GM12801 (cell line): ENCODE measurements around the gene RELL2.
A peak's percentile ranks its signal among the peaks of the same experiment; 100 is the strongest.

ENCODE experiments used
- TF ChIP-seq, protein P1 (sequence below): IDR thresholded peaks from one replicate; pipeline ENCODE4 v1.5.1; 2011; ENCODE audit warnings: control low read depth; ENCODE audit not compliant: insufficient read length; ENCODE audit errors: extremely low read depth

Gene RELL2

DNA sequence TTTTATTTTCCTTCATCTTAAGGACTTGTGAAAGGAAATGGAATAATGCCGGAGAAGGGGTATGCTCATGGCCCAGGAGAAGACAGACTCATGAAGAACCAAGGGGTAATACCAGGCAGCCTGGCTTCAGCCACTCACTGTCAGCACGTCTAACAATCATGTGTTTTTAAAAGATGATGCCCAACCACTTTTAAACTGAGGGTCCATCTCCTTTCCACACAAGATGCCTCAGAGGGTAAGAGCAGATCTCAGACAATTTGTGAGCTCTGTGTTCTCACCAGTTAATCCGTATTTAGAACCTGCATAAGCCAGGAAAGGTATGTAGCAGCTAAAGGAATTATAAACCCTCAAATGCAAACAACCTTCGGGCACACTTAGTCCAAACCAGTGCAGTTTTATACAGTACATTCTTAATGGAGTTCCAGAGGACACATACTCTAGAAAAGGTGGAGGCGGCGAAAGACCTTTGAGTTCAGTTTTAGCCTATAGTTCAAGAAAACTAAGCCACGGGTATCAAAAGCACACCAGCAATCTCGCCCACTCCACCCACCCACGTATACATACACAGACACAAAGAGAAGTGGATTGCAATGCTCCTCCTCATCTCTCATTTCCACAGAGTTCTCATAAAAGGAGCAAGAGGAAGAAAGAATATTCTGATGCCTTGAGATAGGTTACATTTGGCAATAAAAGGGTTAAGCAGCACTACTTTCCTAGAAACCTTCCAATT, 20.6 kb upstream of the RELL2 start:
- TF ChIP-seq, protein P1, sequence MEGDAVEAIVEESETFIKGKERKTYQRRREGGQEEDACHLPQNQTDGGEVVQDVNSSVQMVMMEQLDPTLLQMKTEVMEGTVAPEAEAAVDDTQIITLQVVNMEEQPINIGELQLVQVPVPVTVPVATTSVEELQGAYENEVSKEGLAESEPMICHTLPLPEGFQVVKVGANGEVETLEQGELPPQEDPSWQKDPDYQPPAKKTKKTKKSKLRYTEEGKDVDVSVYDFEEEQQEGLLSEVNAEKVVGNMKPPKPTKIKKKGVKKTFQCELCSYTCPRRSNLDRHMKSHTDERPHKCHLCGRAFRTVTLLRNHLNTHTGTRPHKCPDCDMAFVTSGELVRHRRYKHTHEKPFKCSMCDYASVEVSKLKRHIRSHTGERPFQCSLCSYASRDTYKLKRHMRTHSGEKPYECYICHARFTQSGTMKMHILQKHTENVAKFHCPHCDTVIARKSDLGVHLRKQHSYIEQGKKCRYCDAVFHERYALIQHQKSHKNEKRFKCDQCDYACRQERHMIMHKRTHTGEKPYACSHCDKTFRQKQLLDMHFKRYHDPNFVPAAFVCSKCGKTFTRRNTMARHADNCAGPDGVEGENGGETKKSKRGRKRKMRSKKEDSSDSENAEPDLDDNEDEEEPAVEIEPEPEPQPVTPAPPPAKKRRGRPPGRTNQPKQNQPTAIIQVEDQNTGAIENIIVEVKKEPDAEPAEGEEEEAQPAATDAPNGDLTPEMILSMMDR, result no peak

DNA sequence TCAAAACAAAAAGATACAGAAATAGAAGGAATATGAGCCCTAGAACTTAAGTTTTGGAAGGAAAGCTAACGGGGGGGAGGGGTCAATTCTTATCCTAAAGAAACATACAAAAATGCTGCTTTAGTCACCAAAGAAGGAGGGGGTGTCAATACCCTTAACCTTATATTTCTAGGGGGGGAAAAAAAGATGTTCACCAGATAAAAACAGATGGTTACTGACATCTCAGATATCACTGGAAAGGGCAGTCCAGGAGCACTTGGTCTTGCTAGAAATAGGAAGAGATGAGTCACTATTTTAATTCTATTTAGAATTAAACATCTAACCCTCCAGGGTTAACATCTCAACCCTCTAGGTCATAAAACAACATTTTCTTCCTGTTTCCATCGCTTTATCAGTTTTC, 19.7 kb upstream of the RELL2 start:
- TF ChIP-seq, protein P1, result no peak

DNA sequence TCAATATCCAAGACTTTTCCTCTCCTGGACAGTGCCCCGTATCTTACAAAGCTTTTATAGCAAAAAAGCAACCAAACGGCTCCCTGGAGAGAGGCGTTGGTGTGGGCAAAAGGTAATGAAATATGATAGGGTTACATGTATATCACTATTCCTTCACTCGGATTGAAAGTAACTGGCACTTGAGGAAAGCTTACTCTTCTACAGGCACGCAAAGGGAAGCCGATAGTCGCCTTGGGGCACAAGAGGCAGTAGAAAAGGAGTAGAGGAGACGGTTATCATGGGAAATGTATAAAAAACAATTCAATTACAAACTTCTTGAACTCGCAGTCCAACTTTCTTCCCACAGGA, 19.1 kb upstream of the RELL2 start:
- TF ChIP-seq, protein P1, result no peak

DNA sequence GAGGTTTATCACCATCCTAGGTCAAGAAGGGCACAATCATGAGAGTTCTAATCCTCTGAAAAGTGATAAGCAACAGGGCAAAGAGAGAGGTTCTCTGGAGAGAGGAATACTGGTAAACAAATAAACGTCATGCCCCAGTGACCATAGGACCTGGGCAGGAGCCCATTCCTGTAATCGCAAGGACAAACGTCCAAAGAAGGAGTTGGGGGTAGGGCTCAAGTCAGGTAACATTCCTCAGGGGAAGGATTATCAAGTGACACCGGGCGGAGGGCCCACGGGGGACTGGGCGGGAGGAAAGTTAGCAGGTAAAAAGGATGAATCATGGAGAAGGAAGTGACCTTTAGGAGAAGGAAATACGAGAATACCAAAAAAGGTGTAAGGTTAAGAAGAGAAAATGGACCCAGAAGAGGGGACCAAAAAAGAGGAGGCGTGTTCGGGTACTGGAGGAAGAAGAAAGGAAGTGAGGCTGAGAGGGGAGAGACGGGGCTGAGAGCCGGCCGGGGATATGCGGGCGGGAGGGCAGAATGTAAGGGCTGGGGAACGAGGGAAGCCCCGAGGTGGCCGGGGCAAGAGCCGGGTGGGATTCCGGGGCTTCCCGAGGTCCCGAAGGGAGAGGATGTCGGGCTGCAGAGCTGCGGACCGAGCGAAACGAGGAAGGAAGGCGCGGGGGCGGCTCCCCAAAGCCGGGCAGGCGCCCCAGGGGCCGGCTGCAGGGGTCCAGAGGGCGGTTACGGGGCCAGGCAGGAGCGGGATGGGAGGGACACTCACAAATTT, 18.6 kb upstream of the RELL2 start:
- TF ChIP-seq, protein P1, result no peak

DNA sequence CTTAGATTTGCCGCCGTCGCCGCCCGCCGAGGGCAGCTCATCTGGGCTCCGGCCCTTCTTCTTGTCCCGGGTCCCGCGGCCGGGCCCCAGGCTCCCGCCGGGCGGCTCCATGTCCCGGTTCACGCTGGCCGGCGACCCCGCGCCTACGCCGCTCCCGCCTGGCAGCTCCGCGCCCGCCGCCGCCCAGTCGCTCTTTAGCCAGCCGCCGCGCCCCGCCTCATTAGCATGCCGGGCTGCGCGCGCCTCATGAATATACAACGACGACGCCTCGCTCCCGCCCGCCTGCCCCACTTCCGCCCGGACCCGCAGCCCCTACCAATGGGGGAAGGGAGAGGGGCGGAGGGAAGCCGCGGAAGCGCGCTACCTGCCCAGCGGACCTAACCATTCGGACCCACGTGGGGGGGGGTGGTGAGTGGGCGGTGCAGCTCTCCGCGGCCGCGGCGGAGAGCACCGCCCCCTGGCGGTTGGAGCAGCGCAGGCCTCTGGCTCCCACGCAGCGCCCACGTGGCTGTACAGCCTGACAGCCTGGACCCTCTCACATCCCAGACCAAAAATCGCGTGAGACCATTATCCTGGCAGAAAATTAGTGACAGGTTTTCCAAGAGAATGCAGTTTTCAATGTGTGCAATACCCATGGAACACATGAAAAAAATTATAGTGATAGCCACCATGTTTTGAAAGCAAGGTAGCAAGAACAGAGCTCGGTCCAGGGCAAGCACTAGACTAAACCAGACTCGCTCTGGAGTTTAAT, 17.8 kb upstream of the RELL2 start, which contains the start of gene DIAPH1:
TSS of gene DIAPH1 (minus strand) at position 197 of the 751 bp plus-strand sequence. CDS start at position 111, 86 bp downstream.
- TF ChIP-seq, protein P1, result peak; percentile 60

DNA sequence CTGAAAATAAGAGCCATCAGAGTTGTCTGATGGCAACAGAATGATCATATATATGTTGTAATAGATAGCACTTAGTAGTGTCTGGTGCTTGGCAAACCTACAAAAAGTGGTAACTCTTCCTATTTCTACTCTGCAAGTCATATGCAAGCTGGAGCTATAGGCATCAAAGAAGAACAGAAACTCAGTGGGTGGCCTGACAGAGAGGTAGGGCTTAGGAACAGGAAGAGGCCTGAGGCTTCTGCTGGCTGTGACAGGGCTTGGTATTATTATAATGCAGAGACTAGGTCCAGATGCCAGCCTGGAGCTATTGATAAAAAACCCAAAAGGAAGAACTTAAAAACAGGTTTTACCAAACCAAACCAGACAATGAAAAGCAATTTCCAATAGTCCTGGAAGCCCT, 13.6 kb upstream of the RELL2 start:
- TF ChIP-seq, protein P1, result no peak

DNA sequence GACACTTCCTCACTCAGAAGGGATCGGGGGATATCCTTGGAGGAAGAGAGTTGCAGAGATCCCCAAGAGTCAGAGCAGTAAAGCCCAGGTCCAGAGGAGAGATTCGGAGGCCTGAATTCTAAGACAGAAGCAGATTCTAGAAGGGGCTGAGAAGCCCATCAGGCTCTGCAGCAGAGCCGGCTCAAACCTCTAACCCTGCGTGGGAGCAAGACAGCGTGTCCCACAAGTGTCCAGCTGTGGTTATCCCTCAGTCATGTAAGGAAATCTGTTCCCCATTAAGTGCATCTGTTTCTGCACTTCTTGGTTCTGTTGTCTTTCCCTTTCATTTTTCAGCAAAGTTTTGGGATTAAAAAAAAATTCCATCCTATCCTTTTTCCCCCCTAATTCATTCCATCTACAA, 13.2 kb upstream of the RELL2 start:
- TF ChIP-seq, protein P1, result no peak
